ENCODE results near the gene CLN5.

The CLN5 gene

DNA sequence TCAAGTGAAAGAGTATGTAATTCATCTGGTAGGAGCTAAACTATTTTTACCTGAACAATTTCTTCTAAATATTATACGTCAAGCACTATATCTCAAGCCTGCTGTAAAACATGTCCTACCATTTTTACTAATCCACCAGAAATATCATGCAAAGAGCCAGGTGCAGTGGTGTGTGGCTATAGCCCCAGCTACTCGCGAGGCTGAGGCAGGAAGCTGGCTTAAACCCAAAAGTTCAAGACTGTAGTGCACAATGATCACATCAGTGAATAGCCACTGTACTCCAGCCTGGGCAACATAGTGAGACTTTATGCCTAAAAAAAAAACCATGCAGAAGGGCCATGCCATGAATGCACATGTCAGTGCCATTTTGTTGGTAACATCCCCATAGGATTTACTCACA is 20.7 kb upstream of the CLN5 start:
- H3K27ac ChIP-seq = no peak overlapping the region
- no peak overlapping the region for H3K4me3 ChIP-seq (ENCODE audit: low read depth in 1 of 2, low read length in 1 of 2)
- no peaks in the 10 kb centered on the region for H3K36me3 ChIP-seq
- peaks cover 54% of the 10 kb centered on the region for H3K27me3 ChIP-seq
- no peaks in the 10 kb centered on the region for H3K9me3 ChIP-seq
- TF ChIP-seq CTCF (IDR thresholded peaks at IDR 0.05) = no peak
- no peaks in the 10 kb centered on the region for H3K4me1 ChIP-seq (ENCODE audit: control insufficient read depth in 1 of 2, insufficient read depth in 1 of 2, low read depth in 1 of 2, low read length in 1 of 2)

- H3K4me1 ChIP-seq (ENCODE audit: control insufficient read depth in 1 of 2, insufficient read depth in 1 of 2, low read depth in 1 of 2, low read length in 1 of 2) = no peaks in the 10 kb centered on the region
- no peaks in the 10 kb centered on the region for H3K36me3 ChIP-seq
- H3K27me3 ChIP-seq = peaks cover 64% of the 10 kb centered on the region
- no peaks in the 10 kb centered on the region for H3K9me3 ChIP-seq
- no peak for TF ChIP-seq CTCF (IDR thresholded peaks at IDR 0.05)
- no peak overlapping the region for H3K27ac ChIP-seq
- no peak overlapping the region for H3K4me3 ChIP-seq (ENCODE audit: low read depth in 1 of 2, low read length in 1 of 2)
These were observed 19.7 kb upstream of the CLN5 start for GRCh38 chr13:76971851-76972829.

- no peak for TF ChIP-seq CTCF (IDR thresholded peaks at IDR 0.05)
- Histone ChIP-seq H3K36me3 (no peaks in the 10 kb centered on the region), H3K4me1 (ENCODE audit: control insufficient read depth in 1 of 2, insufficient read depth in 1 of 2, low read depth in 1 of 2, low read length in 1 of 2) (no peaks in the 10 kb centered on the region), H3K9me3 (no peaks in the 10 kb centered on the region), H3K4me3 (ENCODE audit: low read depth in 1 of 2, low read length in 1 of 2) (no peak overlapping the region), H3K27me3 (peaks cover 82% of the 10 kb centered on the region), H3K27ac (no peak overlapping the region)
These were observed 17.8 kb upstream of the CLN5 start for GRCh38 chr13:76973920-76974617.

DNA sequence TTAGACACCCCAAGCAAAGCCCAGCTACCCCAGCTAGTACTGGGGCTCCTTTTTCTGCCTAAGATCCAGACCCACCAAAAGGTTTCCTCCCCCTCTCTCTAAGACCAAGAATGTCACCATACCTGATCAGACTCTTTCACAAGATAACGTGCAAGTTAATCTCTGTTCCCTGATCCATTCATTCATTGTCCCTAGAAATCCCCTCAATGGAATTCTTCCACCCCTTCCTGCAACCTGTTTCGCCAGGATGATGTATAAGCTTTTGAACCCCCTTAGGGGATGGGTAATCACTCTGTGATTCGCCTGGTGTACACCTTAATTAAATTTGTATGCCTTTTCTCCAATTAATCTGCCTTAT is 17.3 kb upstream of the CLN5 start:
- H3K4me3 ChIP-seq (ENCODE audit: low read depth in 1 of 2, low read length in 1 of 2) = no peak overlapping the region
- no peak for TF ChIP-seq CTCF (IDR thresholded peaks at IDR 0.05)
- no peaks in the 10 kb centered on the region for H3K36me3 ChIP-seq
- peaks cover 85% of the 10 kb centered on the region for H3K27me3 ChIP-seq
- H3K4me1 ChIP-seq (ENCODE audit: control insufficient read depth in 1 of 2, insufficient read depth in 1 of 2, low read depth in 1 of 2, low read length in 1 of 2) = no peaks in the 10 kb centered on the region
- no peaks in the 10 kb centered on the region for H3K9me3 ChIP-seq
- no peak overlapping the region for H3K27ac ChIP-seq

- Histone ChIP-seq H3K4me3 (ENCODE audit: low read depth in 1 of 2, low read length in 1 of 2) (no peak overlapping the region), H3K27me3 (peaks cover 90% of the 10 kb centered on the region), H3K27ac (no peak overlapping the region), H3K4me1 (ENCODE audit: control insufficient read depth in 1 of 2, insufficient read depth in 1 of 2, low read depth in 1 of 2, low read length in 1 of 2) (peaks cover 5 to 6% of the 10 kb centered on the region in 2 experiments), H3K36me3 (no peaks in the 10 kb centered on the region), H3K9me3 (no peaks in the 10 kb centered on the region)
- TF ChIP-seq CTCF (IDR thresholded peaks at IDR 0.05) = no peak
These were observed 16.0 kb upstream of the CLN5 start for GRCh38 chr13:76975863-76976262.
